Smooth muscle cell (in vitro differentiated cells): Measurements from ENCODE around the gene SMYD3. TPM values are rescaled to one million over a fixed set of nuclear protein-coding genes. Genes with fewer than 3 reads are reported as not detected.

ENCODE experiments used
- DNase-seq: peaks from one replicate; lab custom pipeline; 2025; ENCODE audit not compliant: unreplicated experiment; lab: John Stamatoyannopoulos, UW
- H2AFZ ChIP-seq: fragments of 200-600 bp; sonication (generic); 2 replicates; pipeline ENCODE4 v1.6.0; 2016; ENCODE audit warnings: antibody characterized with exemption, low read depth, mild to moderate bottlenecking
- H3F3A ChIP-seq: fragments of 200-600 bp; sonication (generic); 2 replicates; pipeline ENCODE4 v1.6.0; 2017; ENCODE audit warnings: antibody characterized with exemption, low read depth
- H3K27ac ChIP-seq: fragments of 200-600 bp; sonication (generic); 2 replicates; pipeline ENCODE4 v1.5.1; 2016; ENCODE audit warnings: low read depth, mild to moderate bottlenecking
- H3K27me3 ChIP-seq: fragments of 200-600 bp; sonication (generic); 2 replicates; pipeline ENCODE4 v1.6.1; 2016; ENCODE audit warnings: low read depth, mild to moderate bottlenecking
- H3K36me3 ChIP-seq: fragments of 200-600 bp; sonication (generic); 2 replicates; pipeline ENCODE4 v1.5.1; 2016; ENCODE audit warnings: low read depth
- H3K4me1 ChIP-seq: fragments of 200-600 bp; sonication (generic); 2 replicates; pipeline ENCODE4 v1.5.1; 2016; ENCODE audit warnings: low read depth
- H3K4me2 ChIP-seq: fragments of 200-600 bp; sonication (generic); 2 replicates; pipeline ENCODE4 v1.6.0; 2016; ENCODE audit warnings: mild to moderate bottlenecking
- H3K4me3 ChIP-seq: fragments of 200-600 bp; sonication (generic); 2 replicates; pipeline ENCODE4 v1.5.1; 2016; ENCODE audit warnings: mild to moderate bottlenecking
- H3K79me2 ChIP-seq: fragments of 200-600 bp; sonication (generic); 2 replicates; pipeline ENCODE4 v1.6.0; 2016; ENCODE audit warnings: low read depth, mild to moderate bottlenecking
- H3K9ac ChIP-seq: fragments of 200-600 bp; sonication (generic); 2 replicates; pipeline ENCODE4 v1.6.0; 2016; ENCODE audit warnings: low read depth
- H3K9me3 ChIP-seq: fragments of 200-600 bp; sonication (generic); replicated peaks from 2 replicates; pipeline ENCODE4 v1.5.1; 2016; ENCODE audit warnings: low read depth
- H4K20me1 ChIP-seq: fragments of 200-600 bp; sonication (generic); 2 replicates; pipeline ENCODE4 v1.6.0; 2016; ENCODE audit warnings: low read depth
- WGBS: methylation state at CpG from one replicate; pipeline ENCODE4 v1.1.7; 2016; ENCODE audit warnings: low lambda C conversion rate; 5-methylcytosine and 5-hydroxymethylcytosine counted together
- polyA plus RNA-seq: library from polyadenylated mRNA; unstranded; fragments of >200 nt; fragmentation: Nextera tagmentation; extraction: Ambion mirVana; gene quantifications from 2 replicates; pipeline ENCODE4 v1.2.1, GENCODE V29; 2016
- total RNA-seq: library from RNA; depleted of rRNA; stranded (reverse); fragments of >200 nt; gene quantifications from 2 replicates; pipeline ENCODE4 v1.2.3, GENCODE V29; 2014
- TF ChIP-seq, protein P1 (sequence below): fragments of 200-600 bp; sonication (generic); IDR thresholded peaks from 2 replicates; pipeline ENCODE4 v1.5.1; 2017; ENCODE audit warnings: borderline replicate concordance, mild to moderate bottlenecking, antibody characterized with exemption; ENCODE audit not compliant: insufficient read depth, poor library complexity, severe bottlenecking

SMYD3 gene
- total and polyA plus RNA-seq, 2 experiments from 2014 or later = 162 to 301 TPM

- Histone ChIP-seq H3F3A (no peaks in the 10 kb centered on the region), H3K9me3 (no peaks in the 10 kb centered on the region), H3K9ac (peak overlapping the region; percentile 10), H3K79me2 (no peaks in the 10 kb centered on the region), H3K4me3 (no peak overlapping the region), H3K36me3 (no peaks in the 10 kb centered on the region), H4K20me1 (peaks cover 6% of the 10 kb centered on the region), H3K27me3 (no peaks in the 10 kb centered on the region), H3K4me2 (no peak overlapping the region), H2AFZ (no peak overlapping the region), H3K4me1 (no peaks in the 10 kb centered on the region), H3K27ac (peak overlapping the region; percentile 60)
- 67% methylated on average over 3 of the region's 3 CpGs for WGBS
- TF ChIP-seq, protein P1, sequence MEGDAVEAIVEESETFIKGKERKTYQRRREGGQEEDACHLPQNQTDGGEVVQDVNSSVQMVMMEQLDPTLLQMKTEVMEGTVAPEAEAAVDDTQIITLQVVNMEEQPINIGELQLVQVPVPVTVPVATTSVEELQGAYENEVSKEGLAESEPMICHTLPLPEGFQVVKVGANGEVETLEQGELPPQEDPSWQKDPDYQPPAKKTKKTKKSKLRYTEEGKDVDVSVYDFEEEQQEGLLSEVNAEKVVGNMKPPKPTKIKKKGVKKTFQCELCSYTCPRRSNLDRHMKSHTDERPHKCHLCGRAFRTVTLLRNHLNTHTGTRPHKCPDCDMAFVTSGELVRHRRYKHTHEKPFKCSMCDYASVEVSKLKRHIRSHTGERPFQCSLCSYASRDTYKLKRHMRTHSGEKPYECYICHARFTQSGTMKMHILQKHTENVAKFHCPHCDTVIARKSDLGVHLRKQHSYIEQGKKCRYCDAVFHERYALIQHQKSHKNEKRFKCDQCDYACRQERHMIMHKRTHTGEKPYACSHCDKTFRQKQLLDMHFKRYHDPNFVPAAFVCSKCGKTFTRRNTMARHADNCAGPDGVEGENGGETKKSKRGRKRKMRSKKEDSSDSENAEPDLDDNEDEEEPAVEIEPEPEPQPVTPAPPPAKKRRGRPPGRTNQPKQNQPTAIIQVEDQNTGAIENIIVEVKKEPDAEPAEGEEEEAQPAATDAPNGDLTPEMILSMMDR = no peak
- no peak for DNase-seq
These were observed 79.5 kb downstream of the SMYD3 start for GRCh38 chr1:246427611-246428010.

DNA sequence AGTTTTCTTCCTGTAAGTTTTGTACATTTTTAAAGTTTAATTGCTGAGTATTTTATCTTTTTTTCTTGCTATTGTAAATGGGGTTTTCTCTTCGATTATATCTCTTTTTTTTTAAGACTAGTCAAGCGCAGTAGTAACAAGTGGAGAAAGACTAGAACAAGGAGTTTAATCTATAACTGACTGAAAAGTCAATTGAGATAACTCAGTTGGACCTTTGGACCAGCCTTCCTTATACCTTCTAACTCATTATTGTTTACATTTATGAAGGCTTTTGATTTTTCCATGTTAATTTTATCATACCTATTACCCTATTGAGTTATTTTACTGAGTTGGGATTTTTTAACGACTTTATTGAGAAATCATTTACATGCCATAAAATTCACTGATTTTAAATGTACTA is 81.2 kb downstream of the SMYD3 start:
- DNase-seq = no peak
- Histone ChIP-seq H3K9ac (no peak overlapping the region), H4K20me1 (peaks cover 15% of the 10 kb centered on the region), H3K79me2 (no peaks in the 10 kb centered on the region), H3K27ac (no peak overlapping the region), H3K9me3 (no peaks in the 10 kb centered on the region), H3K27me3 (no peaks in the 10 kb centered on the region), H3K36me3 (no peaks in the 10 kb centered on the region), H3F3A (no peaks in the 10 kb centered on the region), H2AFZ (no peak overlapping the region), H3K4me3 (no peak overlapping the region), H3K4me2 (no peak overlapping the region), H3K4me1 (no peaks in the 10 kb centered on the region)
- TF ChIP-seq, protein P1 = no peak
- WGBS = 92% methylated on average over 3 of the region's 3 CpGs

GRCh38 chr1:246425139-246425794 is 81.8 kb downstream of the SMYD3 start:
- no peak for DNase-seq
- no peaks in the 10 kb centered on the region for H3K4me1 ChIP-seq
- no peak overlapping the region for H3K4me2 ChIP-seq
- H3K9ac ChIP-seq = no peak overlapping the region
- H3K27me3 ChIP-seq = no peaks in the 10 kb centered on the region
- H3F3A ChIP-seq = no peaks in the 10 kb centered on the region
- H4K20me1 ChIP-seq = peaks cover 15% of the 10 kb centered on the region
- 67% methylated on average over 7 of the region's 7 CpGs for WGBS
- H3K79me2 ChIP-seq = no peaks in the 10 kb centered on the region
- TF ChIP-seq, protein P1 = no peak
- H3K9me3 ChIP-seq = no peaks in the 10 kb centered on the region
- H3K27ac ChIP-seq = no peak overlapping the region
- H3K4me3 ChIP-seq = no peak overlapping the region
- H3K36me3 ChIP-seq = no peaks in the 10 kb centered on the region
- no peak overlapping the region for H2AFZ ChIP-seq

- WGBS = 91% methylated on average over 3 of the region's 3 CpGs
- Histone ChIP-seq H4K20me1 (peaks cover 8% of the 10 kb centered on the region), H3K9ac (no peak overlapping the region), H3K79me2 (no peaks in the 10 kb centered on the region), H3F3A (no peaks in the 10 kb centered on the region), H3K36me3 (no peaks in the 10 kb centered on the region), H3K4me1 (no peaks in the 10 kb centered on the region), H3K27ac (no peak overlapping the region), H3K27me3 (no peaks in the 10 kb centered on the region), H2AFZ (no peak overlapping the region), H3K9me3 (no peaks in the 10 kb centered on the region), H3K4me3 (no peak overlapping the region), H3K4me2 (no peak overlapping the region)
- TF ChIP-seq, protein P1 = no peak
- DNase-seq = no peak
These were observed 86.8 kb downstream of the SMYD3 start for GRCh38 chr1:246420300-246420699.
